Measurements from ENCODE around the gene FOXP1.

The FOXP1 gene

DNA sequence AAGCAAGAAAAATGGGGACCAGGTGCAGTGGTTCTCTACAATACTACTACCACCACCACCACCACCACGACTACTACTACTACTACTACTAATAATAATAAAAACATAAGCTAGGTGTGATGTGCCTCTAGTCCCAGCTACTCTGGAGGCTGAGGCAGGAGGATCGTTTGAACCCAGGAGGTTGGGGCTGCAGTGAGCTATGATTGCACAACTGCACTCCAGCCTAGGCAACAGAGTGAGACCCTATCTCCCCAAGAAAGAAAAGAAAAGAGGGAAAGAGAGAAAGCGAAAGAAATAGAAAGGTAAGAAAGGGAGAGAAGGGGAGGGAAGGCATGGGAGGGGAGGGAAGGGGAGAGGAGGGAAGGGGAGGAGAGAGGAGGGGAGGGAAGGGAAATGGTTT is 350.6 kb downstream of the FOXP1 start:
- H3K36me3 Mint-ChIP-seq (ENCODE audit: low read depth) = peaks cover 15% of the 10 kb centered on the region
- H3K4me3 Mint-ChIP-seq = no peak overlapping the region
- H3K9me3 Mint-ChIP-seq = peaks cover 2% of the 10 kb centered on the region
- H3K4me1 Mint-ChIP-seq = peaks cover 7% of the 10 kb centered on the region
- TF ChIP-seq, protein P1, sequence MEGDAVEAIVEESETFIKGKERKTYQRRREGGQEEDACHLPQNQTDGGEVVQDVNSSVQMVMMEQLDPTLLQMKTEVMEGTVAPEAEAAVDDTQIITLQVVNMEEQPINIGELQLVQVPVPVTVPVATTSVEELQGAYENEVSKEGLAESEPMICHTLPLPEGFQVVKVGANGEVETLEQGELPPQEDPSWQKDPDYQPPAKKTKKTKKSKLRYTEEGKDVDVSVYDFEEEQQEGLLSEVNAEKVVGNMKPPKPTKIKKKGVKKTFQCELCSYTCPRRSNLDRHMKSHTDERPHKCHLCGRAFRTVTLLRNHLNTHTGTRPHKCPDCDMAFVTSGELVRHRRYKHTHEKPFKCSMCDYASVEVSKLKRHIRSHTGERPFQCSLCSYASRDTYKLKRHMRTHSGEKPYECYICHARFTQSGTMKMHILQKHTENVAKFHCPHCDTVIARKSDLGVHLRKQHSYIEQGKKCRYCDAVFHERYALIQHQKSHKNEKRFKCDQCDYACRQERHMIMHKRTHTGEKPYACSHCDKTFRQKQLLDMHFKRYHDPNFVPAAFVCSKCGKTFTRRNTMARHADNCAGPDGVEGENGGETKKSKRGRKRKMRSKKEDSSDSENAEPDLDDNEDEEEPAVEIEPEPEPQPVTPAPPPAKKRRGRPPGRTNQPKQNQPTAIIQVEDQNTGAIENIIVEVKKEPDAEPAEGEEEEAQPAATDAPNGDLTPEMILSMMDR (IDR thresholded peaks at IDR 0.05; ENCODE audit: unreplicated experiment in 3 of 3) = no peak
- no peak overlapping the region for H3K27ac Mint-ChIP-seq
- no peaks in the 10 kb centered on the region for H3K27me3 Mint-ChIP-seq (ENCODE audit: low read depth)

DNA sequence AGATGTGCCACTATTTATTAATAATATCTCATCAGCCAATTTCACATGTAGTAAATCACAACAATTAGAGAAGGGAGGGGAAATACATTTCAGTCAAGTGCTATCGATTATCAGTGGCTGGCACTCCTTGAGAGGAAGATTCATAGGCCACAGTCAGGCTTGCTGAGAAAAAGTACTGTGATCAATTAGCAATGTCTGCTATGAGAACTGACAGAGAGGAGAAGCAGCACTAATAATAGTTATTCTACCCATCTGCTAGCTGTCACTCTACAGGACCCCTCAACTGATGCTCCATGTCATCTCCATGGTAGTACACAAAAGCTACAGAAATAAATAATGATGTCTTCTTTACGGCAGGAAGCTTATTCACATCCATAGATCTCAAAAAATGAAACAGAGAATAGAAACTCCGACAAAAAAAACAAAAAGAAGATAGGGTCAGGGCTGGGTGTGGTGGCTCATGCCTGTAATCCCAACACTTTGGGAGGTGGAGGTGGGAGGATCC is 351.3 kb downstream of the FOXP1 start:
- Mint-ChIP-seq H3K4me1 (peaks cover 3% of the 10 kb centered on the region), H3K27me3 (ENCODE audit: low read depth) (no peaks in the 10 kb centered on the region), H3K9me3 (peaks cover 2% of the 10 kb centered on the region), H3K4me3 (no peak overlapping the region), H3K27ac (no peak overlapping the region), H3K36me3 (ENCODE audit: low read depth) (peaks cover 15% of the 10 kb centered on the region)
- TF ChIP-seq, protein P1 (IDR thresholded peaks at IDR 0.05; ENCODE audit: unreplicated experiment in 3 of 3) = no peak

DNA sequence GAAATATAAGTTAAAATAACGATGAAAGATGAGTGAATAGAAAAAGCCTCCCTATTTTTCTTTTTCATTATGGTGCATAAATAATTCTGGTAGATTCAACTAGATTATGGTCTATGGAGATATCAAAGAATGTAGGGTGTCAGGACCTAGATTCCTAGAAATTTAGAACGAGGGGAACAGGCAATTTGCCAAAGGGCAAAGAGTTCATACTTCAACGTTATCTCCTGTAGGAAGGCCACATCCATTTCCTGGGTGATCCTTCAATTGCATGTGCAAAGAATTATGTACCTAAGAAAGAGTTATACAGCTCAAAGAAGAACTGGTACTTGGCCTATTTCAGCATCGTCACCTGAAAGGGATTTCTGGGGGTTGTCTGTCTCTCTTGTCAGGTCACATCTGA is 351.8 kb downstream of the FOXP1 start:
- Mint-ChIP-seq H3K27ac (no peak overlapping the region), H3K4me1 (peaks cover 6% of the 10 kb centered on the region), H3K36me3 (ENCODE audit: low read depth) (peaks cover 15% of the 10 kb centered on the region), H3K27me3 (ENCODE audit: low read depth) (no peaks in the 10 kb centered on the region), H3K4me3 (no peak overlapping the region), H3K9me3 (peaks cover 2% of the 10 kb centered on the region)
- TF ChIP-seq, protein P1 (IDR thresholded peaks at IDR 0.05; ENCODE audit: unreplicated experiment in 3 of 3) = no peak

DNA sequence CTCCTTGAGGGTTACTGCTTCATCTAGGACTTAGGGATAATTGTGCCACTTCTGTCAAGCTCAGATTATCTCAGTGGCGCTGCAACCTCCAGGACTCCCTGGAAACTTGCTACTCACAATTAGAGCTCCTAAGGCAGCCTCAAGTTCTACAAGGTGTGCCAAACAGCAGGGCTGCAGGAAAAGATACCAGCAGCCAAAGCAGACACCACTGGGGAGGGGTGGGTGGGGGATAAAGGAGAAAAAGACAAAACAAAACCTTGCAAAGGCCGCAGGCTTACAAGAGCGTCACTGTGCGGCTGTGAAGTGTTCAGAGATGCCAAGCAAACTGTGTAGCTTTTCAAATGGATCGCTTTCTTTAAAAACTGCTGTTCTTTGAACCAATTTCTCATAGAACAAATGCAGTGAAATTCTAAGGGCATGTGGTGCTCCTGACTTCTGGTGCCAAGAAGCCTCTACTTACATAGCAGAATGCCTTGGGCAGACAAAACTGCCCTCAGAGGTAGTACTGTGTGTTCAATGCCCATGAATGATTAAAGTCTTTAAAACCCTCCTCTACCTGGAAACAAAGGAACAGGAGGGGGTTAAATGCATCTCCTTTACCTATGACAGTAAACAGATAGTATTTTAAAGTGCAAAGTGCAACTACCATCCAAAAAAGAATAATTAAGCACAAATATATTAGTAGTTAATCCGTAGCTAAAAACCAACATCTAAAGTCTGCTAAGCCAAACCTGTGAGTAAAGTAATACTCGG is 353.4 kb downstream of the FOXP1 start:
- H3K4me1 Mint-ChIP-seq = peaks cover 12% of the 10 kb centered on the region
- no peaks in the 10 kb centered on the region for H3K27me3 Mint-ChIP-seq (ENCODE audit: low read depth)
- peak overlapping the region in 1 of 3 experiments; percentile 46 for H3K27ac Mint-ChIP-seq
- peaks cover 15% of the 10 kb centered on the region for H3K36me3 Mint-ChIP-seq (ENCODE audit: low read depth)
- peaks cover 2% of the 10 kb centered on the region for H3K9me3 Mint-ChIP-seq
- TF ChIP-seq, protein P1 (IDR thresholded peaks at IDR 0.05; ENCODE audit: unreplicated experiment in 3 of 3) = no peak
- H3K4me3 Mint-ChIP-seq = no peak overlapping the region

DNA sequence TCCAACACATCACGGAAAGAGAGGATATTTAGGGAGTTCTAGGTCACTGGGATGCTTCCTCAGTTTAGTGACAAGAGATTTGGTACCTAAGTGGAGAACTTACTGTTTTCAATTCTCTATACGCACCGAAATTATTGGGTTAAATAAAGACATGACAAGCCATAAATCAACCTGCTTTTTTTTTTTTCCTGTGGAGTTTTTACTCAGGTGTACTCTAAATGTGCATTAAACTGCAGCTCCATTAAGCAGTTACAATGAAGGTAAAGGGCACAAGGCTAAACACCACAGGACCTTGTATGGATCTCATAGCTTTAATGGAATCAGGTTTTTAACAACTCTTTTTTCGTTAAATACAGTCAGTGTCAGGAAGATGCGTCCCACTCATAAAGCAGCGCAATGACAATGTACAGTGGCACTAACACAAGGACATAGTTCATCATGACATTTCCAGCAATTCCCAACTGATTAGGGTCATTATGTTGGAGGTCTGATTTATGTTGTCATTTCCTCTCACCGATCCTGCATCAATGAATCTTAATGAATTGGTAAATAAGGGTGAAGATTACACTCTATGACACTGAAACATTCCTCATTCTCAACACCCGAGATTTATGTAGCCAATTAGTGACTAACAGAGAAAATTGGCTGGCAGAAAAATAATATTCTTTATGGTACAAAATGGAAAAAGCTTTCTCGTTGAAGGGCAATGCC is 355.2 kb downstream of the FOXP1 start:
- peaks cover 12% of the 10 kb centered on the region for H3K4me1 Mint-ChIP-seq
- H3K4me3 Mint-ChIP-seq = no peak overlapping the region
- peaks cover 2% of the 10 kb centered on the region for H3K9me3 Mint-ChIP-seq
- no peaks in the 10 kb centered on the region for H3K27me3 Mint-ChIP-seq (ENCODE audit: low read depth)
- H3K36me3 Mint-ChIP-seq (ENCODE audit: low read depth) = peaks cover 5% of the 10 kb centered on the region
- TF ChIP-seq, protein P1 (IDR thresholded peaks at IDR 0.05; ENCODE audit: unreplicated experiment in 3 of 3) = no peak
- peak overlapping the region in 1 of 3 experiments; percentile 25 for H3K27ac Mint-ChIP-seq
